Keratinocyte (primary cell): ENCODE results near the gene UBLCP1.

Experiments
- EZH2 ChIP-seq: IDR thresholded peaks from one replicate; pipeline ENCODE4 v1.6.1; 2012; ENCODE audit warnings: inconsistent platforms, mild to moderate bottlenecking, low read length, moderate library complexity
- TF ChIP-seq, protein P1 (sequence below), 3 experiments: IDR thresholded peaks in 1 of 3; conservative IDR thresholded peaks in 1 of 3; optimal IDR thresholded peaks in 1 of 3; 2 replicates in 2 of 3; 3 replicates in 1 of 3; pipeline versions ENCODE3 to v1.5.1; 2011; ENCODE audit warnings: low read length in 3 of 3, mild to moderate bottlenecking in 3 of 3, moderate library complexity in 2 of 3, control low read depth in 1 of 3, inconsistent platforms in 1 of 3; ENCODE audit not compliant: insufficient read depth in 2 of 3; ENCODE audit errors: extremely low read depth in 1 of 3

DNA sequence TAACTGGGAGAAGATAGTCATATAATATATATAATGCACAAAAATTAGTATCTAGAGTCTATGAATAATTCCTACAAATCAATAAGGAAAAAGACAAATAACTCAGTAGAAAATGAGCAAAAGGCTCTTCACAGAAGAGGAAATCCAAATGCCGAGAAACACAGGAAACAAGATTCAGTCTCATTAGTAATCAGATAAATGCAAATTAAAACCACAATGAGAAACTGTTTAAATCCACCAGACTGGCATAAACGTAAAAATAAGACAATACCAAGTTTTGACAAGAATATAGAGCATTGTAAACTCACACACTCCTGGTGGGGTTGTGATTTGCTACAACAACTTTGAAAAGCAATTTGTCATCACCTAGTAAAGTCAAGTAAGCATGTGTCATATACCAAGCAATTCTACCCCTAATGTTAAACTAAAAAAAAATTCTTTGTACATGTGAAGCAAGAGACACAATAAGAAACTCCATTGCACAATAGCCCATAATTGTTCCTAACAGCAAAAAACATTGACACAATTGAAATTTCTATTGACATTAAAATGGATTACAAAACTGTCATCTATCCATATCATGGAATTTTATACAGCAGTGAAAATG, 21.0 kb upstream of the UBLCP1 start:
- no peak for TF ChIP-seq EZH2
- TF ChIP-seq, protein P1, sequence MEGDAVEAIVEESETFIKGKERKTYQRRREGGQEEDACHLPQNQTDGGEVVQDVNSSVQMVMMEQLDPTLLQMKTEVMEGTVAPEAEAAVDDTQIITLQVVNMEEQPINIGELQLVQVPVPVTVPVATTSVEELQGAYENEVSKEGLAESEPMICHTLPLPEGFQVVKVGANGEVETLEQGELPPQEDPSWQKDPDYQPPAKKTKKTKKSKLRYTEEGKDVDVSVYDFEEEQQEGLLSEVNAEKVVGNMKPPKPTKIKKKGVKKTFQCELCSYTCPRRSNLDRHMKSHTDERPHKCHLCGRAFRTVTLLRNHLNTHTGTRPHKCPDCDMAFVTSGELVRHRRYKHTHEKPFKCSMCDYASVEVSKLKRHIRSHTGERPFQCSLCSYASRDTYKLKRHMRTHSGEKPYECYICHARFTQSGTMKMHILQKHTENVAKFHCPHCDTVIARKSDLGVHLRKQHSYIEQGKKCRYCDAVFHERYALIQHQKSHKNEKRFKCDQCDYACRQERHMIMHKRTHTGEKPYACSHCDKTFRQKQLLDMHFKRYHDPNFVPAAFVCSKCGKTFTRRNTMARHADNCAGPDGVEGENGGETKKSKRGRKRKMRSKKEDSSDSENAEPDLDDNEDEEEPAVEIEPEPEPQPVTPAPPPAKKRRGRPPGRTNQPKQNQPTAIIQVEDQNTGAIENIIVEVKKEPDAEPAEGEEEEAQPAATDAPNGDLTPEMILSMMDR (optimal IDR thresholded peaks at IDR 0.05 in 1 of 3, IDR thresholded peaks at IDR 0.05 in 1 of 3, conservative IDR thresholded peaks at IDR 0.05 in 1 of 3; ENCODE audit: extremely low read depth in 1 of 3, insufficient read depth in 2 of 3, low read length in 3 of 3): no peak
